GM19240 (cell line): Measurements from ENCODE around the gene THAP9.

Experiments
- DNase-seq: peaks from one replicate; pipeline ENCODE4 v3.0.0; 2011; ENCODE audit warnings: low spot score; ENCODE audit not compliant: insufficient read length

The THAP9 gene

GRCh38 chr4:82957045-82957444 is 56.5 kb downstream of the THAP9 start:
- DNase-seq = no peak

GRCh38 chr4:82965763-82966162 is 65.2 kb downstream of the THAP9 start:
- no peak for DNase-seq

- no peak for DNase-seq
Measured at GRCh38 chr4:82968972-82969371, 68.4 kb downstream of the THAP9 start.

- no peak for DNase-seq
Measured at GRCh38 chr4:82969414-82969813, 68.9 kb downstream of the THAP9 start.
